ENCODE data around the gene TRERF1. TPM values are rescaled to one million over a fixed set of nuclear protein-coding genes. Genes with fewer than 3 reads are reported as not detected.

Gene TRERF1
- total and polyA plus RNA-seq, 2 of the 4 experiments (the other 2 are of a cell fraction): 6.3 to 9.9 TPM

DNA sequence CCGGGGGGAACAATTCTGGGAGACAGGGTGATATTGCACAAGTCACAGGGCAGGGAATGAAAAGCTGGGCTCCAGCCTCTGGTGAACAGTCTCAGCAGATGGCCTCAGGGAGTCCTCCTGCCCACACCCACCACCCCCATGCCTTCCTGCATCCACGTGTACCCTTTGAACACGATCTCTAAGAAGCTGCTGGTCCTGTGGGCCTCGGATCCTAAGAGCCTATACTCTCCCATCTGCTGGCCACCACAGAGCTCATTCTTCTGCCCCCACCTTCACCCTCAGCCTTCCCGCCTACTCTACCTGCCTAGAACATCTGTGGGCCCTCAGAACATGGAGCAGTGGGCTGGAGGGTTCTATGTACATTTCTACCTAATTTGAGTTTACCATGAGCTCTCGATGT is 60.3 kb downstream of the TRERF1 start:
- Histone ChIP-seq H3K9me3 (ENCODE audit: control insufficient read depth, insufficient read depth, low read length) (no peaks in the 10 kb centered on the region), H4K5ac (ENCODE audit: low read depth, low read length) (no peak overlapping the region), H3K4ac (ENCODE audit: low read depth, low read length) (no peak overlapping the region), H2BK15ac (ENCODE audit: low read depth, low read length) (no peak overlapping the region), H2BK20ac (ENCODE audit: low read depth, low read length) (no peak overlapping the region), H4K91ac (ENCODE audit: insufficient read depth, low read depth, low read length) (no peak overlapping the region), H3K18ac (ENCODE audit: low read depth, low read length) (no peak overlapping the region), H3K9ac (ENCODE audit: low read depth, low read length) (no peak overlapping the region), H2BK120ac (ENCODE audit: low read depth, low read length) (no peak overlapping the region), H2AK9ac (replicated peaks; ENCODE audit: low read depth, low read length, poor library complexity) (no peak overlapping the region), H4K20me1 (ENCODE audit: insufficient read depth, low read length) (peaks cover 74% of the 10 kb centered on the region), H3K9me1 (ENCODE audit: insufficient read depth, low read length) (peaks cover 26% of the 10 kb centered on the region), H3K56ac (ENCODE audit: extremely low read depth, insufficient read depth, low read length) (no peak overlapping the region), H2AFZ (replicated peaks; ENCODE audit: low read length, poor library complexity) (no peak overlapping the region), H3K27me3 (ENCODE audit: control insufficient read depth, insufficient read depth, low read length) (no peaks in the 10 kb centered on the region), H3K4me3 (ENCODE audit: insufficient read depth, low read depth, low read length) (no peak overlapping the region), H3K4me1 (ENCODE audit: control insufficient read depth, insufficient read depth, low read length) (peaks cover 2% of the 10 kb centered on the region; the same call in 1 of the 2 replicates), H3K27ac (ENCODE audit: insufficient read depth, low read length) (no peak overlapping the region), H3K79me1 (ENCODE audit: low read depth in 1 of 2, low read length in 2 of 2) (peaks cover 80 to 93% of the 10 kb centered on the region in 2 experiments), H3K4me2 (ENCODE audit: low read depth, low read length) (no peak overlapping the region), H3K14ac (replicated peaks; ENCODE audit: low read depth, low read length) (no peak overlapping the region), H3K36me3 (ENCODE audit: control insufficient read depth, insufficient read depth, low read length) (no peaks in the 10 kb centered on the region), H2BK5ac (ENCODE audit: low read depth, low read length, poor library complexity, severe bottlenecking) (no peak overlapping the region), H4K8ac (ENCODE audit: low read depth in 2 of 2, low read length in 2 of 2) (no peak overlapping the region), H3K23ac (ENCODE audit: low read depth, low read length) (no peak overlapping the region), H2AK5ac (ENCODE audit: low read depth, low read length) (no peak overlapping the region)
- ATAC-seq (ENCODE audit: low read depth) (no peak), DNase-seq (no peak)
- no TSS peak for BruUV-seq (replicated peaks)
- ChIA-PET POLR2A (ENCODE audit: unreplicated experiment) (no interaction called here), CTCF (no interaction called here)
- WGBS, 2 experiments (ENCODE audit: extremely low coverage in 2 of 2, insufficient read length in 1 of 2): no CpG with 5 or more reads among the region's 6 CpGs
- dilution Hi-C loops (cut with HindIII; ENCODE audit: low sequenced_read_pairs, unreplicated experiment): no loop called here
- in situ Hi-C loops (cut with MboI; ENCODE audit: low sequenced_read_pairs): no loop called here
- TF ChIP-seq RFX5 (IDR thresholded peaks at IDR 0.05; ENCODE audit: low read depth, low read length) (no peak), POLR2A (IDR thresholded peaks at IDR 0.05; ENCODE audit: low read depth, low read length) (no peak), MAFK (IDR thresholded peaks at IDR 0.05; ENCODE audit: low read depth, low read length) (no peak), BHLHE40 (IDR thresholded peaks at IDR 0.05; ENCODE audit: low read depth, low read length) (no peak), MXI1 (IDR thresholded peaks at IDR 0.05; ENCODE audit: borderline replicate concordance, low read depth, low read length) (no peak), CTCF (conservative IDR thresholded peaks at IDR 0.05; ENCODE audit: low read depth, low read length) (no peak), CHD1 (IDR thresholded peaks at IDR 0.05; ENCODE audit: low read depth, low read length) (no peak), SMC3 (IDR thresholded peaks at IDR 0.05; ENCODE audit: low read depth, low read length) (no peak), NFE2L2 (IDR thresholded peaks at IDR 0.05; ENCODE audit: low read depth, low read length) (no peak), CEBPB (IDR thresholded peaks at IDR 0.05; ENCODE audit: low read depth, low read length) (no peak), FOS (IDR thresholded peaks at IDR 0.05; ENCODE audit: low read depth, low read length) (no peak), MAZ (IDR thresholded peaks at IDR 0.05; ENCODE audit: borderline replicate concordance, low read depth, low read length) (no peak), USF2 (IDR thresholded peaks at IDR 0.05; ENCODE audit: low read depth, low read length) (no peak)
- TF ChIP-seq, protein P1, sequence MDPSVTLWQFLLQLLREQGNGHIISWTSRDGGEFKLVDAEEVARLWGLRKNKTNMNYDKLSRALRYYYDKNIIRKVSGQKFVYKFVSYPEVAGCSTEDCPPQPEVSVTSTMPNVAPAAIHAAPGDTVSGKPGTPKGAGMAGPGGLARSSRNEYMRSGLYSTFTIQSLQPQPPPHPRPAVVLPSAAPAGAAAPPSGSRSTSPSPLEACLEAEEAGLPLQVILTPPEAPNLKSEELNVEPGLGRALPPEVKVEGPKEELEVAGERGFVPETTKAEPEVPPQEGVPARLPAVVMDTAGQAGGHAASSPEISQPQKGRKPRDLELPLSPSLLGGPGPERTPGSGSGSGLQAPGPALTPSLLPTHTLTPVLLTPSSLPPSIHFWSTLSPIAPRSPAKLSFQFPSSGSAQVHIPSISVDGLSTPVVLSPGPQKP (IDR thresholded peaks at IDR 0.05; ENCODE audit: borderline replicate concordance, low read depth, low read length): no peak
- intact Hi-C loops (cut with micrococcal nuclease): no loop called here

Measured in IMR-90 (cell line).